HK-2 (cell line): Measurements from ENCODE around the gene CASQ2.

ENCODE experiments used
- DNase-seq: peaks from one replicate; pipeline ENCODE4 v3.0.0-alpha.2; 2018; ENCODE audit not compliant: unreplicated experiment

Gene CASQ2

DNA sequence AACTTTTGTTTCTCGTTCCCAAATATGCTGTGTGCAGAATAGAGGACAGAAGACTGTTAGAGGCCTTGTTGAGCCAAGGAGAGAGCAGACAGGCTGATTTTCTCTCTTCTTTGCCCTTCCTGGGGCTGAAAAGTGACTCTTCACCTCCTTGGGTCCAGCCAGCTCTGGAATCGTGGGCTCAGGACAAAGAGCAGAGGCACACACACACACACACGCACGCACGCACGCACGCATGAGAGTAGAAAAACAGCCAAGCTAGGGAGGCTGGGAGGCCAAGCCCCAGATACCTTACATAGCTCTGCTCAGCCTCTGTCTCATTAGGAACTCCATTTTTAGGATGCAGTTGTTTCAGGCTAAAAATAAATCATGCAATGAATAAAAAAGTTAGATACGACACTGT is at the start of gene CASQ2:
CASQ2 (minus strand) TSS at position 166 of the 400 bp plus-strand sequence. CDS start 173 bp downstream, outside the sequence.
- no peak for DNase-seq

DNA sequence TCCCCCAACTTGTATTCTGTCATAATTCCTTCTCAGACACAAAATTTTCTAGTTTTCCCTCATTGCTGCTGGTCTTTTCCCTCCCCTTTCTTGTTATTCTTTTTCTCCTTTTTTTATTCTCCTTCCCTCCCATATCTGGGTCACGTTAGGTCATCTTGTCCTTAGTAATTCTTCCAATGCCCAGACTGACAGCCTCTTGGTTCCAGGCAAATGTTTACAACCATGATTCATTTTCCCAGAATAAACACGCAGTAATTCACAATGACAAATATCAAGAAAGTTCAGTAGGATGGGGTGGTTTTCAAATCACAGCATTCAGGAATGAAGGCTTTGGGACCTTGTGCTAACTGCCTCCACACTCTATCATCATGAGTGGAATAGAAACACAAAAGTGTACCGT is 47.2 kb upstream of the CASQ2 start:
- DNase-seq = no peak

DNA sequence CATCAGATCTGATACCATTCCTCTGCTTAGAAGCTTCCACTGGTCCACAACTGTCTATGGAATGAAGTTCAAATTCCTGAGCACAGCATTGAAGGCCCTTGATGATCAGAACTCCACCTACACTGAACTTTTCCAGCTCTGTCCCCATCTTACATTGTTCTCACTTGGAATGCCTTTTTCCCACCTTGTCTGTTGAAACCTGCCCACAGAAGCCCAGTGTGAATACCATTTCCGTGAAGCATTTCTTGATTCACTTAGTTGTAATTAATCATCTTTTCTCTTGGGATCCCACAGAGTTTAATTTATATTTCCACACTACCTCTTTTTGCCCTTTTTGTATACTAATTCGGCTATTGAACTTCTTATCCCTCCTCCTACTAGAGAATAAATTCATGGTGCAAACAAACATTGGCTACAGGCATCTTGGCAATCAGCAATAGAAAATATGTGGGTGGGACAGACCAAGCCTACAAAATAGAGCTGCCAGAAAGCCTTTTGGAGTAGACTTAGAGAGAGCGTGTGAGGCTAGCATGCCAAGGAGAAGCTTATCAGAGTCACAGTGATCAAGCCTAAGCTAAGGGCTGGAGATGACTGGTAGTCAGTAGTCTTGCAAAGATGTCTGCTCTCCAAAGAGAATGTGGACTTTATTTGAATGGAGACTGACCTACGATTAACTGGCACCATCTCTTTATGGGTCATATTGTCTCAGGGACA is 46.3 kb upstream of the CASQ2 start:
- DNase-seq = no peak

DNA sequence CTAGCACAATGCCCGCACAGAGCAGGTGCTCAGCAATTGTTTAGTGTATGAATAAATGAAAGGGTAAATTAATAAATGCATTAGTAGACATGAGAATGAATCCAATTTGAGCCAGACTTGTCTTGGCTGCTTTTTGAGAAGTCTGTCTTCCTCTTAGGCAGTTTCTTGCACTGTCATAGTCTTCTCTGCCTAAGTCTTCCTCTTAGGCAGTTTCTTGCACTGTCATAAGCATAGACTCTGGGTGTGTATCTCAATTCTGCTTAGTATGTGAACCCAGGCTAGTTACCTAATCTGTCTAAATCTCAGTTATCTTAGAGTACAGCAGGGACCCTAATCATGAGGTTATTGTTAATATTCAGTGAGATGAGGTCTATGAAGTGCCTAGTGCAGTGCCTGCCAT is 45.2 kb upstream of the CASQ2 start:
- DNase-seq = no peak

DNA sequence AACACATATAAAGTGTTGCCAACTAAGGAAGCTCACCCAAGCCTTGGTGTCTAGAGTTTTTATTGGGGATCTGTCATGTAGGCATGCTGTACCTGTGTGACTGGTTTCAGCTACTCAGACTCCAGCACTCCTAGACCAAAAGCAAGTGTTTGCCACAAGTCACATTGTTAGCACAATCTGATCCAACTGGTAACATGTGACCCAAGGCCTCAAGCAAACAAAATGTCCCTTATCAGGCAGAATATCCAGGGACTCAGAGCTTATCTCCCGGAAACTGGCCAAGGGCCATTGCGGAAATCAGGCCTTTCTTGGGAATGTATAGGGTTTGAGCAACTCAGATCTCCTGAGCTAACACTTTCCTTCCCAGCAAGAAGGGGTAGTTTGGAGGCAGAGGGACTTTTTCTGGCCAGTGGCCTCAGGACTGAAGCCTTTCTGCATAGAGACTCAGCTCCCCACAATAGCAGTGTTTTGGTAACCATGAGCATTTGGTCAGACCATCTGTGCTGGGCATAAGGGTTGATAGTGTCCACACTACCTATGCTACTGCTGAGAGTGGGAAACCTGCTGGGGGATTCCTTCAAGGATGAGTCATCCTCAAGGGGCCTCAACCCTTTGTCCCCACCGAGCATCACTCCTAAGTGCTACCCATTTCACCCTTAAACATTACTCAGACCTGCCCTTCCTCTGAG is 42.8 kb upstream of the CASQ2 start:
- no peak for DNase-seq

DNA sequence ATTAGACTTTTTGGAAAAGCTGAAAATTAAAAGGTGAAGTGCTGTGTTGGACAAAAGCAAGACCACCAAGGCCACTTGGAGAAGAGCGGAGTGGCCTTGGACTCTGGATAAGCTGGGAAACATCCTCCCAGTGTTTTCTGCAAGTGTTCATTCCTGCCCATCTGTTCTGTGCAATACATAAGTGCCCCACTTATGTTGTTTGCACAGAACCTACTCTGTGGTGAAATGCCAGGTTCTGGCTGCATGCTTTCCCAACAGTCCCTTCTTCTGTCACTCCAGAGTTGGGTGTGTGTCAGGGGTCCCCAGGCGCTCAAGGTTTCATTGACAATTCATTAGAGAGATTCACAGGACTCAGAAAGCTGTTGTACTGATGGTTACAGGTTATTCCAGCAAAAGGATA is 42.1 kb upstream of the CASQ2 start:
- no peak for DNase-seq

DNA sequence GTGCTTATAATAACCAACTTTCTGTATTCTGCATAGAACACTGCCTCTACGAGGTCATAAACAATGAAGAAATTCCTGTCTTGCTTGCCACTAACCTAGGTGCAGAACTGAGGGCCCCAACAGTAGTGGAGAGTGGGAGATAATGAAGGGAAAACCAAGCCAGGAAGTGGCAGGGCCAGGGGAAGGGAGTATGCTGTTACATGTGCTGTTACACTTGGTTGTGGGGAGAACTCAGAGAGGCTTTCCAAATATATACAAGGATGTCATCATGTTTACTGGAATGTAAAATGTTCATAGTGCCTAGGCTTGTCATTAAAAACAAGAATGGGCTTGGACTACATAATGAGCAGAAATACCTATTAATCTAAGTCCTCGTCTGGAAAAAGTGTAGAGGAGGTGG is 41.3 kb upstream of the CASQ2 start:
- DNase-seq = no peak

DNA sequence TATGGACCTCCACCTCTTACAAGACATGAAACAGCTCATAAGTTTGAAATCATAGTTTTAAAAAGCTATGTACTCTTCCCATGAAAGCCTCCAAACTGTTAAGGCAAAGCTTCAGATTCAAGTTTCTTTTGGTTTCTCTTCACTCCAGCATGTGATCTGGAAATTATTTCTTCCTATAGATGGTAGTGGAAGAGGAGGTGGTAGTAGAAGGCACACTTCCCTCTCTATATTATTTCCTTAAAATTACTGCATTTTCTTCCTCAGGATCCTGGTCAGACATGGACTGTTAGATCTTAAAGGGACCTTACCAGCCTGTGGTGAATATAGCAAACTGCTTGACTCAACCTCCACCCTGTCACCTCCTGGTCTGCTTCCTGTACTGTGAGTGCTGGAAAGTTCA is 40.6 kb upstream of the CASQ2 start:
- no peak for DNase-seq

DNA sequence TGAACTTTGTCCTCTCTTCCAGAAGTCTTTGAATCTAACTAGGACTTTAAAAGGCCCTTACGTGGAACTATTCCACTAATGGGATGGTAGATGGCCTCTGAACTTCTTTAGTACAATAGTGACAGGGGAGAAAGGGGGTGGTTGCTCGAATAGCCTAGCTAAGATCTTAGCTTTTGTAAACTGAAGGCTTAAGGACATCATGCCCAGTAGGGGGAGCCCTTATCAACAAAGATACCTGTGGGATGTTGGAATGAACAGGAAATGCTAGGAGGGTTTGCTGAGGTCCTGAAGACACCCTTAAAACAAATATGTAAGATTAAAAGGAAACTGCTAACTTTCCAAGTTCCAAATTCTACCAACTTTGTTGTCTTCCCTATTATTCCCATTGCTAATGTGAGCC is 39.2 kb upstream of the CASQ2 start:
- DNase-seq = peak; percentile 42

DNA sequence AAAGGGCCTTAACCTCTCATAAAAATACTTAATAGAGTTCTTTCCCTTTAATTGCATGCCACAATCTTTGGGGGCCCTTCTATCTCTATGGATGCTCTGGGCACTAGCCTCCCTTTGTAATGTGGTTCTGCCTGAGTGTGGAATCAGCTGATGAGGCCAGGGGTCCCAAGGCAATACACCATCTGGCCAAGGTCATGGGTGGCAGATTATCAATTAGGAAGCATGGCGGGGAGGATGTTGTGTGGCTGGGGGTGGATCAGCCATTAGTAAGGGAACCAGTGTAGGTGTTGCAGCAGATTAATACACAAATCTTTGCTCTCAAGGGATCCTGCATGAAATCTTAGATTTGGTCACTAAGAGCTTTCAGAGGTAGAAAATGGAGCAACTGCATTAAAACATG is 37.1 kb upstream of the CASQ2 start:
- no peak for DNase-seq

DNA sequence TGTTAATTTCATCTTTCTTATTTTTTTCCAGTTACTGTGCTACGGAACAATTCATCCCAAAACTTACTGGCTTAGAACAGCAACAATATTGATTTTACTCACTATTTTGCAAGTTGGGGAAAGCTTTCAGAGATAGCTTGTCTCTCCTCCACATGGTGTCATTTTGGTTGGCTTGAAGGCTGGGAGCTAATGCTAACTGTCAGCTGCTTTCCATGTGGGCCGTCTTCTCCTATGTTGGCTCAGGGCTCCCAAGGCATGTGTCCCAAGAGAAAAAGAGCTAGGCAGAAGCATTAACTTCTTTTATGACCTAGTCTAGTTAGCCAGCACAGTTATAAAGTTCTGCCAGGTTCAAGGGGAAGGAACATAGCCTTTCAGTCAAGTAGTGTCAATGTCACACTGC is 33.9 kb upstream of the CASQ2 start:
- DNase-seq = no peak

DNA sequence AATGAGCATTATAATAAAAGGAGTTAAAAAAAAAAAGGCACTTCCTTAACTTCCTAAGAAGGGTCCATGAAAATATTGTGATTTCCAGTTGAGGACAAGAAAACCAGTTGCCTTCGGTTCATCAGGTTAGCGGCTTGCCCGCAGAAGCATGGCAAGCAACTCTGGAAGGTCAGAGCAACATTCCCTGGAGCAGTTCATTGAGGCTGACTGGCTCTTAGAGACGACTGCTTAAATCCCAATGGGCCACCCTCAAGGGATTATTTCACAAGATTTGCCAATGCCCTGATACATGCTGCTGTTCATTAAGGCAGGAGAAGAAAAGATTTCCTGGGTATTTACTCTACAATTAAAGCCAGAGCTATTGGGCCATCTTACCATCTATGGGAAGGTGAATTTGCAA is 29.0 kb upstream of the CASQ2 start:
- no peak for DNase-seq

DNA sequence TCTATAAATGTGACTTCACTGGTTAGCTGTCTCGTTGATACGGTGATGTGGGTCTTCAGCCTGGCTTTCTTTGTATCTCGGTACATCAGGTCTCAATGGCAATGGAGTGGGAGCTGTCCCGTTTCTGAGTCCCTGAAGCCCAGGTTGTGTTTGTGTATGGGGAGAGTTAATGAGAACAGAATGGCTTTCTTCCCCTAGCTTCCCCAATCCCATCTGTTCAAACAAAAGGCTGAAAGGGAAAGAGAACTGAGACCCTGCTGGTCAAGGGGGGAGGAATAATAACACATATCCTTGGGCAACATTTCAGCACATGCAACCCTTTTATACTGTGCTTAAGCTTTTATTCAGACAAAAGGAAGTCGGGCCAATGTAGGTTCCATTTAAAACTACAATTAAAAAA is 28.4 kb upstream of the CASQ2 start:
- DNase-seq = no peak

DNA sequence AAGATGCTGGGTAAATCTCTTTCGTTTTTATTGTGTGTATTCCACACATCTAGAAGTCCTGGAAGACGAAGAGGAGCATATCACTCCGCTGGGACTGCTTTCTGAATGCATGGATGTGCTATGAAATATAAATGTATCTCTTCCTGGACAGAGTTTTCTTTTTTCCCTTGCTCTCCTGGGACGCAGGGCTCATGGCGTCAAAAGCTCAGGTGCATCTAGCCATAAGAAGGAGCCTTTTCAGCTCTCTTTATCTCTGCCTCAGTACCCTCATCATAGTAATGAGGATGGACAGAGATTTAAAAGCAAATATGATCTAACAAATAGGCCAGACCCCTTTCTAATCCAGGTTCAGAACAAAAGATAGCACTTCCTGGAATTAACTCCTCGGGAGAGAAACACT is 27.5 kb upstream of the CASQ2 start:
- DNase-seq = no peak

DNA sequence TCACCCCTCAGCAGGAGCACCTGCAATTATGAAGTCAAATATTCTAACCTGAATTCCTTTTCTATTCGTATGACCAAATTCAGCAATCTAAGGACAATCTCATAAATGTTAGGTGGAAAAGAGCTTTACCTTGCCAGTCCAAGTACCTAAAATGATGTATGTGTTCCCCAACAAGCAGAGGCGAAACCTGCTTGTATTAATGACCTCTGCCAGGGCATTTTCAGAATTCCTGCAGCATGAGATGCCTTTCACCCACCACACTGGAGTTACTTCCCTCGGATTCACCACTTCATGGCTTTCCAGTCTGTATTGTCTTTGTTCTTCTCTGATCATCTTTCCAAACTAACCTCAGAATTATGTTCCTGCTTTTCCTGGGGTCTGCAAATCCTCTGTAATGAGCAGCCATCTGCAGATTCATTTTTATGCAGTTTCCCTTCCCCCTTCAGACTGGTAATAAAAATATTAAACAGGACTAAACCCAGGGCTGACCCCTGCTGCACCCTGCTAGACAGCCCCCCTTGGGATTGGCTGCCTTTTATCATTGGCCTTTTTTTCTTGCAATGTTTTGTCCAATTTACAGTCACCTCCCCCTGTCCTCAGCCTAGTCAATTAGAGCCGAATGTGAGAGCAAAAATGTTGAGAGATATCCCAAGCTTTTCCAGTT is 26.6 kb upstream of the CASQ2 start:
- DNase-seq = no peak

DNA sequence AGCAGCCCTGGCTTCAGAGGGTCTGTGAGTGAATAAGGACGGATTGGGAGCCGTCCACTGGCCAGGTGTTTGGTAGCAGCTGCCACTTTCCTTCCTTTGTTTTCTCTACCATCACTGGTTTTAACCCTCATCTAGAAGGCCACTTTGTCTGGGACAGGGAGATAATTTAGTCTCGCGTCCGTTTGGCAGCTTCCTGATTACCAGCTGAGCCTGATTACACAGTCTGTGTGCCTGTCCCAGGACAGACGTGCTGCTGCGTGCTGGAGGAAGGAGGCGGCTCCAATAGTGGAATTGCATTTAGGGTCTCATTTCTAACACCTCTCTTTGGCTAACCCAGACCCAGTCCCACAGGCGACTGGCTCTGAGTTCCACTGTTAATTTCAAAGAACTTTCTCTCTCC is 24.6 kb upstream of the CASQ2 start:
- DNase-seq = no peak

DNA sequence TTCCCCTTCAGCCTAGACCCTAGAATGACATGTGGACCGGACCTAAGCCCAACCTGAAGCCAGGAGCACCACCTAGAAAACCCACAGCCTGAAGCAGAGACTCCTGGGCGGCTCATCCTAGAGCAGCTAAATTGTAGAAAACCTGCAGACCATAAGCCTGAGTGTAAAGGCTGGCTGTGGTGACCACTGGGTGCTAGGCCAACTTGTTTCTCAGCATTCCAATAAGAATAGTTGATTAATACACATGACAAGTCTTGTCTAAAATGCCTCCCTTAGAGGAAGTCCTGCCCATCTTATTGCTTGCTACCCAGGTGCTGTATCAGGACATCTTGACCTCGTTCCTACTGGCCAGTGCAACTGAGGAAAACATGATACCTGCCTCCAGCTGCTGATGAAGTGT is 23.3 kb upstream of the CASQ2 start:
- no peak for DNase-seq

DNA sequence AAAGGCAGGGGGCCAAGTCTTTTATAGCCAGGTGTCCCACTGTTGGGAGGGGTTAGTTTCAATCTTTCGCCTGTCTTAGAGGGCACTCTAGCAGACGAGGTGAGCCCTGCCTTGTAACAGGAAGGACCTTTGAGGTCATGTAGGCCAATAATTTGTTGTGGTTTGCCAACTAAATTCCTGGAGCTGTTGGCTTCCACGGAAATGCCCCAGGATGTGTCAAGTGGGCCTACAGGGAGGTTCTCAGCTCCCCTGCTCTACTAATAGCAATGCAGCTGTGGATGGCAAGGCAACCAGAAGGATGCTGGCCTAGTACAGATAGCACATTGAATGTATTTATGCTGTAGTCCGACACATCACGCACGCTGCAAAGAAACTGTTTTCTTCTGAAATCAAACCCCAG is 22.3 kb upstream of the CASQ2 start:
- no peak for DNase-seq

DNA sequence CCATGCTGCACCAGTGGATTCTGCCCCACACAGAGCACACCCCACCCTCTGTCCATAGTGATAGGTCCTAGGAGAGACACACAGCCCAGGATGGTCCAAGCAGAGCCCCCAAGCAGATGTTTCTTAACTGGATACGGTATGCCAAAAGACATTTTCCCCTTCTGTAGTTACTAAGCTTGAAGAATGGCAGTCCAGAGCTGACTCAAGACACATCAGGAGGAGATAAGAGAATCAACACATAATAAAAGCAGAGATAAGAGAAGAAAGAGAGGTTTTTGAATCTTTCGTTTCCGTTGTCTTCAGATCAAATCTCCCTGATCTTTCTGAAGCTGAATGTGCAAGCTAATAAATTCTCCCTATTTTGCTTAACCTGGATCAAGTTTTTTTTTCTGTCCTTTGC is 21.8 kb upstream of the CASQ2 start:
- no peak for DNase-seq

DNA sequence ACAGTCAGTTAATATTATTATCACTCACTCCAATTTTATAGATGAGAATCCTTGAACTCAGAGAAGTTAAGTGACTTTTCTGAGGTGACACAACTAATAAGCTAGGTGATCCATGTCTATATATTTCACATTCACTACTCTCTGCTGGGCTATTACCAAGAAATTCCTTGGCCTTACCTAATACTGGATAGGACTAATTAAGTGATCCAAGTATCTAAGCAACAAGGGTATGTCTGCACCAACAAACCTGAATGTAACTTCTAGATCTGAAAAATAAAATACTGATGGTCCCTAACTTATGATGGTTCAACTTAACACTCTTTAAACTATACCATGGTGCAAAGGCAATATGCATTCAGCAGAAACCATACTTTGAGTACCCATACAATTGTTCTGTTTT is 14.8 kb upstream of the CASQ2 start:
- DNase-seq = no peak

DNA sequence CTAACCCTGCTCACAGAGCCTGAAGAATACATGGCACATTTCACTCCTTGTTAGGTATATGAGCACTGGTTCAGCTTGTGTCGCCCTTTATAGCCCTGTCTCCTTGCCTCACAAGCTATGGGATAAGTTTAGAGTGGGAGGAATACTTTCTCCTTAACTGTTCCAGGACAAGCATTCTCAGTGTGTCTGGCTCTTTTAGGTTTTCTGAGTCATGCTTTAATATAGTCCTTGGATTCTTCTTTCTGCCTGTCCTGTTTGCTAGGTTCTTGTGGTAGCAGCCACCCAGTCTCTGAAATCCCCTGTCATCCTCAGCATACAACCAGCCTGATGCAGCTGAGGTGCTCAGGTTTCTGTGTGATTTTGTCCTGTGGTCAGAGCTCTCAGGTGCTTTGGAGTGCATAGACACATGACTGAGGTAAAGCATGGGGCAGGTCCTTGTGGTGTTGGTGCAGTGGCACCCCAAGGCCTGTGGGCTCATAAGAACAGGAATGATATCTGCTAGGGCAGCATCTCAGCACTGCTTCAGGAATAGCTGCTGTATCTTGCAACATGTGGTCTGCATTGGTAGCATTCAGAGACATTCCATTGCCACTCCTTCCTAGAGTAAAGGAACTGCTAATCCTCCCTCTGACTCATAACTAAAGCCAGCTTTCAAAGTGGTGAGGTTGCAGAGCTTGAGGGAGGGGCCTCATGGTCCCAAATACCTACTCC is 14.2 kb upstream of the CASQ2 start:
- no peak for DNase-seq

DNA sequence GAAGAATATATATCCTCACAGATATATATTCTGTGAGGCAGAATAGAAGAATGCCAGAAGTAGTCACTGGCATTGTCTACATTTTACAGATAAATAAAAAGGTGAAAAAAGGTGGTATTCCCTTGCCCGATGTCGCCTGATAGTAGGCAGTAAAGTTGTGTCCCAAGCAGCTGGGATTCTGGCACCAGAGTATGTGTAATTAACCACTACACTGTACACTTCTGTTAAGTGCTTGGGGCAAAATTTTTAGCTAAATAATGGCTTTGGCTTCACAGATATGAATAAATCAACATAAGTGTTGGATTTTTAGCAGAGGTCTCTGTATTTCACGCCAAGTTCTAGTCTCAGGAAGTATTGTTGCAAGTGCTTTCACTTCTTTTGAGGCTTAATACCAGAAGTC is 13.3 kb upstream of the CASQ2 start:
- DNase-seq = no peak

DNA sequence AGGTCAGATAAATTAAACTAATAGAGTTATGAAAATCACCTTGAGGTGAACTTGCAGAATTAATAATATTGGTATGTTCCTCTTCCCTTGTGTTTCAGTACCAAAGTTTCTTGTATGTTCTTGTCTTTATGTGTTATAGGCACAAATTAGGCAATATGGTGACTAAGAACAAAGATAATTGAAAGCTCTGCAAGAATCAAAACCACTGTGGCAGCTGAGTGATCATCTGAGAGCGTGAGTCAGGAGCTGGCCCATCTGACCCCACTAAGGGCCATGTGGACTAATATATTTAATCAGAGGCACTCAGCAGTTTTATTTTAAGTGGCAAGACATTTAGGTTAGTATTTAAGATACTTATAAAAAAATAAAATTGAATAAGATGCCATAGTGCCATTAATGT is 12.8 kb upstream of the CASQ2 start:
- DNase-seq = no peak
